Measurements from ENCODE around the gene RHOJ.

DNA sequence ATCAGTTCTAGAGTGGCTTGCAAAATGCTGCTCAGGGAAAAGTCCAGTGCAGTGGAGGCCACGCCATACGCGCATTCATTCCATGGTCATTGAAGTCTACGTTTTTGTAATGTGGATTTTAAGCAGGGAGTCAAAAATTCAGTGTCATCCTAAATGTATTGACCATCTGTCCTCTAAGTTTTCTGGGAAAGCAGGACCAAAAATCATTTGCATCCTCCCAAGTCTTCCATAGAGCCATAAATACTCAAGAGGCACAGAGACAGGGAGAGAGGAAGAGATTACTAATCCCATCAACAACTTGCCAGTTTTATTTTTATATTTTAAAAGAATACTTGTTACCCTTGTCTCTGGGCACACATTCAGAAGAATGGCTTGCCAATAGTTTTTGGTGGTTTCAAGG, 36.9 kb downstream of the RHOJ start:
- TF ChIP-seq GATA2 (IDR thresholded peaks at IDR 0.05; ENCODE audit: low read depth, low read length) (no peak), GATA3 (IDR thresholded peaks at IDR 0.05; ENCODE audit: low read depth, low read length) (no peak)
